ENCODE data around the gene STK32B.
"Not testable (repeated sequence)": the region's sequence is repeated elsewhere in the genome, so short reads cannot be mapped to it uniquely, and the experiment has no call there.

STK32B gene

GRCh38 chr4:5165420-5166369, 114.4 kb downstream of the STK32B start:
- DNase-seq = no peak

GRCh38 chr4:5166377-5166776, 115.1 kb downstream of the STK32B start:
- DNase-seq = no peak

GRCh38 chr4:5168891-5169290, 117.6 kb downstream of the STK32B start:
- DNase-seq = no peak

- not testable (repeated sequence) for DNase-seq
Observed at GRCh38 chr4:5175836-5176235, 124.6 kb downstream of the STK32B start.

GRCh38 chr4:5184606-5185005, 133.3 kb downstream of the STK32B start:
- DNase-seq = no peak

- DNase-seq = no peak
Observed at GRCh38 chr4:5185551-5185950, 134.3 kb downstream of the STK32B start.

- DNase-seq = no peak
Observed at GRCh38 chr4:5186271-5187064, 135.2 kb downstream of the STK32B start.

- no peak for DNase-seq
Observed at GRCh38 chr4:5188130-5188529, 136.8 kb downstream of the STK32B start.

GRCh38 chr4:5191831-5192230, 140.6 kb downstream of the STK32B start:
- DNase-seq = no peak

- DNase-seq = no peak
Observed at GRCh38 chr4:5192271-5192670, 141.0 kb downstream of the STK32B start.

GRCh38 chr4:5192678-5193077, 141.4 kb downstream of the STK32B start:
- no peak for DNase-seq

GRCh38 chr4:5198656-5199541, 147.6 kb downstream of the STK32B start:
- DNase-seq = no peak

GRCh38 chr4:5199912-5200311, 148.6 kb downstream of the STK32B start:
- no peak for DNase-seq

- DNase-seq = no peak
Observed at GRCh38 chr4:5200513-5200912, 149.2 kb downstream of the STK32B start.

GRCh38 chr4:5203309-5203992, 152.2 kb downstream of the STK32B start:
- no peak for DNase-seq

- DNase-seq = no peak
Observed at GRCh38 chr4:5203993-5204310, 152.7 kb downstream of the STK32B start.

GRCh38 chr4:5204781-5205180, 153.5 kb downstream of the STK32B start:
- no peak for DNase-seq

GRCh38 chr4:5206016-5206790, 154.9 kb downstream of the STK32B start:
- peak; percentile 8 for DNase-seq

GRCh38 chr4:5209862-5210261, 158.6 kb downstream of the STK32B start:
- DNase-seq = no peak

GRCh38 chr4:5211282-5211839, 160.1 kb downstream of the STK32B start:
- DNase-seq = no peak
